SJCRH30 (cell line): ENCODE measurements around the gene PRKCD. TPM values are rescaled to one million over a fixed set of nuclear protein-coding genes. Genes with fewer than 3 reads are reported as not detected.

ENCODE experiments used
- DNase-seq, 2 experiments: peaks; one replicate each; pipeline ENCODE4 v3.0.0-alpha.2; 2015 to 2020
- H3K27ac ChIP-seq: fragments of 250-450 bp; sonication (Bioruptor Pico); 2 replicates; pipeline ENCODE4 v1.5.1; 2020; ENCODE audit warnings: mild to moderate bottlenecking, moderate library complexity
- H3K27me3 ChIP-seq: fragments of 250-450 bp; sonication (Bioruptor Pico); 2 replicates; pipeline ENCODE4 v1.5.1; 2020; ENCODE audit warnings: mild to moderate bottlenecking, moderate library complexity
- H3K36me3 ChIP-seq: fragments of 250-450 bp; sonication (Bioruptor Pico); 2 replicates; pipeline ENCODE4 v1.5.1; 2020; ENCODE audit warnings: mild to moderate bottlenecking, moderate library complexity
- H3K4me1 ChIP-seq: fragments of 250-450 bp; sonication (Bioruptor Pico); 2 replicates; pipeline ENCODE4 v1.5.1; 2020; ENCODE audit warnings: mild to moderate bottlenecking, moderate library complexity
- H3K4me3 ChIP-seq: fragments of 250-450 bp; sonication (Bioruptor Pico); 2 replicates; pipeline ENCODE4 v1.5.1; 2020; ENCODE audit warnings: mild to moderate bottlenecking, moderate library complexity
- H3K9me3 ChIP-seq: fragments of 250-450 bp; sonication (Bioruptor Pico); replicated peaks from 2 replicates; pipeline ENCODE4 v1.5.1; 2020; ENCODE audit warnings: mild to moderate bottlenecking, moderate library complexity
- total RNA-seq: library from RNA; depleted of rRNA; stranded (reverse); fragments of >200 nt; shearing (Covaris generic); gene quantifications from 2 replicates; pipeline ENCODE4 v1.2.3, GENCODE V29; 2014

PRKCD gene
- total RNA-seq, 1 experiment from 2014 or later: 4.6 TPM

DNA sequence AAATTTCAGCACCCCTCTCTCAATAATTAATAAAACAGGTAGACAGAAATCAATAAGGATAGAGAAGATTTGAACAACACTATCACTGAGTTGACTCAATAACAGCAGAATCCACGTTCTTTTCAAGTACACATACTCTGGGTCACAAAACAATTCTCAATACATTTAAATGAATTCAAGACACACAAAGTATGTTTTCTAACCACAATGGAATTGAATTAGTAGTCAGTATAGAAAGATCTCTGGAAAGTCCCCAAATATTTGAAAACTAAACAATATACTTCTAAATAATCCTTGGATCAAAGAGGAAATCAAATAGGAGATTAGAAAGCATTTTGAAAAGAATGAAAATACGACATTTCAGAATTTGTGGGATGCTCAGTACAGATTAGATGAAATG, 54.8 kb downstream of the PRKCD start:
- no peak overlapping the region for H3K4me3 ChIP-seq
- H3K36me3 ChIP-seq: no peaks in the 10 kb centered on the region
- no peaks in the 10 kb centered on the region for H3K4me1 ChIP-seq
- no peaks in the 10 kb centered on the region for H3K9me3 ChIP-seq
- no peaks in the 10 kb centered on the region for H3K27me3 ChIP-seq
- H3K27ac ChIP-seq: no peak overlapping the region
- DNase-seq: no peak

DNA sequence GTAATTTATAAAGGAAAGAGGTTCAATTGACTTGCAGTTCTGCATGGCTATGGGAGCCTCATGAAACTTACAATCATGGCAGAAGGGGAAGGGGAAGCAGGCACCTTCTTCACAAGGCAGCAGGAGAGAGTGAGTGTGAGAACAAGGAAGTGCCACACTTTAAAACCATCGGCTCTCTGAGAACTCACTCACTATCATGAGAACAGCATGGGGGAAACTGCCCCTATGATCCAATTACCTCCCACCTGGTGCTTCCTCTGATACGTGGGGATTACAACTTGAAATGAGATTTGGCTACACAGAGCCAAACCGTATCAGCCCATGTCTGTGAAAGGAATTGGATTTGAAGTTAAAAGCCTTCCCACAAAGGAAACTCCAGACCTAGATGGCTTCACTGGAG, 55.7 kb downstream of the PRKCD start:
- no peak for DNase-seq
- no peaks in the 10 kb centered on the region for H3K27me3 ChIP-seq

DNA sequence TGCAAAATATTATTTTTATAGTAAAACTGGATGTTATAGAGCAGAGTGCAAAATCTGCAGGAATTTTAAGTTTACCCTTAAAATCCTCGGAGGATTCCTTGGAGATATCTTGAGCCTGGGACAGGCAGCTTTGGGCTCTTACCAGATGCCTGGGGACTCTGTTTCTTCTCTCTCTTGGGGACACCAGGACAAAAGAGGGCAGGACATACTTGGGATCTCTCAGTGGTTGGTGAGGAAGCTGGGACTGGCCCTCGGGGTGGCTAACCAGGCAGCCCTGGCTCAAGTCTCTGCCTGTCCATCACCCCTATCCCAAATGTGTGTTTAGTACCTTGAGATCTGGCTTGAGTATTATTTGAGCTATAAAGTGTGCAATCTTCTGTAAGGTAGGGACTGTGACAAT, 56.2 kb downstream of the PRKCD start:
- no peaks in the 10 kb centered on the region for H3K27me3 ChIP-seq
- no peaks in the 10 kb centered on the region for H3K36me3 ChIP-seq
- H3K9me3 ChIP-seq: no peaks in the 10 kb centered on the region
- DNase-seq: no peak
- no peak overlapping the region for H3K27ac ChIP-seq
- H3K4me1 ChIP-seq: no peaks in the 10 kb centered on the region
- H3K4me3 ChIP-seq: no peak overlapping the region

More for the DNA sequence above, 55.7 kb downstream of the PRKCD start:
- no peak overlapping the region for H3K27ac ChIP-seq
- H3K36me3 ChIP-seq: no peaks in the 10 kb centered on the region
- no peaks in the 10 kb centered on the region for H3K4me1 ChIP-seq
- no peaks in the 10 kb centered on the region for H3K9me3 ChIP-seq
- H3K4me3 ChIP-seq: no peak overlapping the region

DNA sequence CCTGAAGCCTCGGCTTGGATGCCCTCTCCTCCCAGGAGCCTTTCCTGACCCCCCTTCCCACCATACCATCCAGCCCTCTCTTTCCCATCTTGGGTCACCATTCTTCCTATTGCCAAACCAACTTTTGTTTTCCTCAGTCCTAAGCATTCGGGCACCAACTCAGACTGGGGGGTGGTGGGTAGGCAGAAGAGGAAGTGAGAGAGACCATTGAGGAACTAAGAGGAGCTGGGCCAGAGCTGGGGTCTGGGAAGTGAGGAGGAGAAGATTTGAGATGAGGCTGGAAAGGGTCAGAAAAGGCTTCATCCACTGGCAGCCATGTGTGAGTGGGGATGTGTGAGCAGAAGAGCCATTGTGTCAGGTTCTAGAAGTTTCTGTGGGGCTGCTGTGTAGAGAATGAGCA, 57.1 kb downstream of the PRKCD start:
- H3K4me1 ChIP-seq: no peaks in the 10 kb centered on the region
- DNase-seq: no peak
- H3K27me3 ChIP-seq: no peaks in the 10 kb centered on the region
- H3K9me3 ChIP-seq: no peaks in the 10 kb centered on the region
- no peaks in the 10 kb centered on the region for H3K36me3 ChIP-seq
- H3K4me3 ChIP-seq: no peak overlapping the region
- H3K27ac ChIP-seq: no peak overlapping the region

DNA sequence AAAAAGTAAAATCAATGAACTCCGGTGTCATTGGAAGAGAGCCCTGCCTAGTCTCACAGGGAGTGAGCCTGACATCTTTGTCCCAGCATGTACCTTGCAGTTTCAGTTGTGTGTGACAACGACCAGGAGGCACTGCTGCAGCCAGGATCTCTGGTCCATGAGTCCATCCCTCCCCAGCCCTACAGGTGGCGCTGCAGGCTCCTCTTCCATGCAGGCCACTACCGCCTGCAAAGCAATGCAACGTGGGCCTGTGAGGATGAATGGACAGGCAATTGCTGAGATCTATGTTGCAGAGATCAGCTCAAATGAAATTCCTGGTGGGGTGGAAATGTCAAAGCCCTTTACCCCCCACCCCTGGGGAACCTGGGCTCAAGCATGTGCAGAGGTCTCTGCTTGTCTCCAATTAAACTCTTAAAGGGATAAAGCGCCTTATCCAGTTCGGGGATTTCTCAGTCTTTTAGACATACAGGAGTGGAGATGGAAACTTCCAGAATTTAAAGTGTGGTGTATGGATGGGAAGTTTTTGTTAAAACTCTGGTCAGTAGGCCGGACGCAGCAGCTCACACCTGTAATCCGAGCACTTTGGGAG, 59.0 kb downstream of the PRKCD start:
- peak; percentile 79 to 86 for DNase-seq
- Histone ChIP-seq H3K27ac (no peak overlapping the region), H3K4me3 (no peak overlapping the region)

DNA sequence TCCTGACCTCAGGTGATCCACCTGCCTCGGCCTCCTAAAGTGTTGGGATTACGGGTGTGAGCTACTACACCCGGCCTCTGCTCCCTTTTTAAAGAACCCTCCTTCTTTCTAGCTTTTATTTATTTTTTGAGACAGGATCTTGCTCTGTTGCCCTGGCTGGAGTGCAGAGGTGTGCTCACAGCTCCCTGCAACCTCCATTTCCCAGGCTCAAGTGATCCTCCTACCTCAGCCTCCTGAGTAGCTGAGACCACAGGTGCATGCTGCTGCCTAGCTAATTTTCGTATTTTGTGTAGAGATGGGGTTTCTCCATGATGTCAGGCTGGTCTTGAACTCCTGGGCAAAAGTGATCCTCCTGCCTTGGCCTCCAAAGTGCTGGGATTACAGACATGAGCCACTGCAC, 60.3 kb downstream of the PRKCD start:
- Histone ChIP-seq H3K27ac (no peak overlapping the region), H3K4me1 (no peaks in the 10 kb centered on the region), H3K4me3 (no peak overlapping the region), H3K9me3 (no peaks in the 10 kb centered on the region), H3K27me3 (no peaks in the 10 kb centered on the region), H3K36me3 (peaks cover 9% of the 10 kb centered on the region; the same call in 1 of the 2 replicates)
- no peak for DNase-seq

More for the DNA sequence above, 59.0 kb downstream of the PRKCD start:
- H3K9me3 ChIP-seq: no peaks in the 10 kb centered on the region
- H3K4me1 ChIP-seq: no peaks in the 10 kb centered on the region
- H3K27me3 ChIP-seq: no peaks in the 10 kb centered on the region
- peaks cover 3% of the 10 kb centered on the region; the same call in 1 of the 2 replicates for H3K36me3 ChIP-seq

DNA sequence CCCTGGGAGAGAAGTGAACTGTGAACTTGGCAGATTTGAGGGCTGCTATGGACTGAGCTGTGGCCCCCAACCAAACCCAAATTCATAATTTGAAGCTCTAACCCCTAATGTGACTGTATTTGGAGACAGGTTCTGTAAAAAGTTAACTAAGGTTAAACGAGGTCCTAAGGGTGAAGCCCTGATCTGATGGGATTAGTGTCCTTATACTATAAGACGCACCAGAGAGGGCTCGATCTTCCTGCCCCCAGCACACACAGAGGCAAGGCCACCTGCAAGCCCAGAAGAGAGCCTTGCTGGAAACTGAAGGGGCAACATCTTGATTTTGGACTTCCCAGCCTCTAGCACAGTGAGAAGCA, 60.8 kb downstream of the PRKCD start:
- no peaks in the 10 kb centered on the region for H3K27me3 ChIP-seq
- peaks cover 11% of the 10 kb centered on the region; the same call in 1 of the 2 replicates for H3K36me3 ChIP-seq
- no peaks in the 10 kb centered on the region for H3K9me3 ChIP-seq
- no peak for DNase-seq
- no peak overlapping the region for H3K4me3 ChIP-seq
- H3K27ac ChIP-seq: no peak overlapping the region
- H3K4me1 ChIP-seq: no peaks in the 10 kb centered on the region

DNA sequence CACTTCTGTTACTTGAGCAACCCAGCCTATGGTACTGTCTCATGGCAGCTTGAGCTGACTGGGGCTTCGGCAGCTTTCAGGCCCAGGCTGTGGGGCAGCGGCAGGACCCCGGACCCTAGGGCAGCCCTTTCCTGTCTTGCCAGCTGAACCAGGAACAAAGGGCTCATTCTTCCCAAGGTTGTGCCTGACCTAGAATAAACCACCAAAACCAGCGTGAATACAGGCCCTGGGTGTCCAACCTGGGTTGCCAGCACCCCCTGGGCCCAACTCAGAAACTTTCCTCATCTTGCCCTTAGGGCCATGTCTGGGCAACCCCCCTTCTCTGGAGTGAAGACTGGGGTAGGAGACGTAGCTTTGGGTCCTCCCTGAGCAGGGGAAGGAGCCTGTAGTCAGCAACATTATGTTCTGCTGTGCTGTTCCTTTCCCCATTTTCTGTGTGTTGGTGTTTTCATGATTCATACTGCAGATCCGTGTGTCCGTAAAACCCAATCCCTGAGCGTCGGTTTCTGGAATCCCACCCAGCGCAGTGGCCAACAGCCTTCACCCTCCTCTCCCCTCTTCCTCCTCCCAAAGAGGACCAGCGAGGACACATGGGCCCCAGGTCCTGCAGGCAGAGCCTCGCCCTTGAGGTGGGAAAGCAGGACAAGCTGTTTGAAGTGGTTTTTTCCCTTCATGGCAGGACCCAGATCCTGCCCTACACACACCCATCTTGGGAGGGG, 61.3 kb downstream of the PRKCD start:
- Histone ChIP-seq H3K9me3 (no peaks in the 10 kb centered on the region), H3K27ac (no peak overlapping the region), H3K4me3 (no peak overlapping the region), H3K36me3 (peaks cover 13% of the 10 kb centered on the region; the same call in 1 of the 2 replicates), H3K27me3 (no peaks in the 10 kb centered on the region), H3K4me1 (no peaks in the 10 kb centered on the region)
- DNase-seq: no peak

DNA sequence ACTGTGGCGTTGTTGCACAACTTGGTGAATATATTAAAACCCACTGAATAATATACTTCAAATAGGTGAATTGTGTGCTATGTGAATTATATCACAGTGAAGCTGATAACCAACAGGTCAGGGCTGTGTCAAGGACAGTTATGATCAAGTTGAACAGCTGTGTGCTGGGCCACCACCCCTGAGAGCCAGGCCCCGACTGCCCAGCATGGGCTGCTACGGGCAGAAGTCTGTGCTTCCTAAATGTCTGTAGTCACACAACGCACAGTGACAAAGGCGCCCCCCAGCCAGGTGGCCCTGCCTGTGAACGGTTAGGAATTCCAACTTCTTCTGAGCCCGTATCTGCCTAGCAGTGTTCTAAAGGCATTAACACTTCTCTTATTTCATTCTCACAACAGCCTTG, 62.0 kb downstream of the PRKCD start:
- Histone ChIP-seq H3K4me3 (no peak overlapping the region), H3K9me3 (no peaks in the 10 kb centered on the region), H3K36me3 (peaks cover 20% of the 10 kb centered on the region; the same call in 1 of the 2 replicates), H3K4me1 (no peaks in the 10 kb centered on the region), H3K27me3 (no peaks in the 10 kb centered on the region), H3K27ac (no peak overlapping the region)
- no peak for DNase-seq

DNA sequence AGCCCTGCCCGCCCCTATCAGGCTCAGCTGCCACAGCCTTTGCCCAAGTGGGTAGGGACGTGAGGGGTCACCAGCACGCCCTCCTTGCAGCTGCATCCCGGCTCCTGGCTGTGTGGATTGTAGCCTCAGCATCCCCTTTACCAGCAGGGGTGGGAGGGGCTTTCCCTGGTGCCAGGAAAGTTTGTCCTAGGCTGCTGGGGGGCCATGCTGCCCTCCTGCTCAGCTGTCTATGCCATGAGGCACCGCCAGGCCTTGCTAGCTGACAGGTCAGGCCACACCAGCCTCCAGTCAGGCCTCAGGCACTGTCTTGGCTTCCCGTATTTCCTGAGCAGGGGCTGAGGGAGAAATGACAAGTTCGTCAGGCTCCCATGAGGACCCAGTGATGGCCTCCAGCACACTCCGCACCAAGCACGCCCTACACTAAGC, 62.5 kb downstream of the PRKCD start:
- Histone ChIP-seq H3K4me1 (no peaks in the 10 kb centered on the region), H3K27ac (no peak overlapping the region), H3K4me3 (no peak overlapping the region), H3K36me3 (peaks cover 23% of the 10 kb centered on the region; the same call in 1 of the 2 replicates), H3K9me3 (no peaks in the 10 kb centered on the region), H3K27me3 (no peaks in the 10 kb centered on the region)
- no peak for DNase-seq

DNA sequence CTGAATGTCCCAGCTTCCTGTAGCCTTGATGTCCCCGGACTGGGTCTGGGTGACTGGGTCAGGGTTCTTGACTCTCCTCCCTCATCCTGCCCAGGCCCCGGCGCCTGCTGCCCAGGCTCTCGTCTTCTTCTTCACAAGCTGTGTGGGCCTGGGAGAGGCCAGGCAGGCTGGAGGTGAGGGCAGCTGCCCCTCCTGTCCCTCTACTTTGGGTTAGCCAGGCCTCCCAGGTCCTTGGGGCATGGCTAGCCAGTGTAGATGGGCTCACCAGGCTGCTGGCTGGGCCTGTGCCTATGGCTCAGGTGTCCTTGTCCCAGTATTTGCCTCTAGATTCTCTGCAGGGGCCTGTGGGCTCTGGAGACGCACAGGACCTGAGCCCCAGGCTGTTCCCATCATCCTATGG, 63.0 kb downstream of the PRKCD start:
- Histone ChIP-seq H3K4me1 (no peaks in the 10 kb centered on the region), H3K9me3 (no peaks in the 10 kb centered on the region), H3K4me3 (no peak overlapping the region), H3K27ac (no peak overlapping the region), H3K27me3 (no peaks in the 10 kb centered on the region), H3K36me3 (peaks cover 26% of the 10 kb centered on the region; the same call in 1 of the 2 replicates)
- DNase-seq: no peak

DNA sequence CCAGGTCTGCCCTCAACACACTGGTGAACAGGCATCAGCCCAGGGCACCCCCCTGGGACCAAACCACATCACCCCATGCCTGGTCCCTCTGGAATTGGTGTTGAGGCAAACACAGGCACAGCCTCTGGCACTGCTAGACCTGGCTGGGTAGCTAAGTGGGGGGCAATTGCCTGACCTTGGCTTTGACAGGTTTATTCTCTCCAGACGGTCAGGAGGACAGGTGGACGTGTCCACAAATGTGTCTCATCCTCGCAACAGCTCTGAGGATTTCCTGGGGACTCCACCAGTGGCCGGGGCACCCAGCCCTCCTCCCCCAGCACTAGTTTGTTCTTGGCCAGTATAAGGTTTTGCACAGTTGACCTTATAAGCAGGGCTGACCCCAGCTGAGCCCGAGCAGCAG, 63.5 kb downstream of the PRKCD start:
- no peak for DNase-seq
- Histone ChIP-seq H3K27me3 (no peaks in the 10 kb centered on the region), H3K9me3 (no peaks in the 10 kb centered on the region), H3K4me3 (no peak overlapping the region), H3K27ac (no peak overlapping the region), H3K4me1 (no peaks in the 10 kb centered on the region), H3K36me3 (peaks cover 29% of the 10 kb centered on the region; the same call in 1 of the 2 replicates)

DNA sequence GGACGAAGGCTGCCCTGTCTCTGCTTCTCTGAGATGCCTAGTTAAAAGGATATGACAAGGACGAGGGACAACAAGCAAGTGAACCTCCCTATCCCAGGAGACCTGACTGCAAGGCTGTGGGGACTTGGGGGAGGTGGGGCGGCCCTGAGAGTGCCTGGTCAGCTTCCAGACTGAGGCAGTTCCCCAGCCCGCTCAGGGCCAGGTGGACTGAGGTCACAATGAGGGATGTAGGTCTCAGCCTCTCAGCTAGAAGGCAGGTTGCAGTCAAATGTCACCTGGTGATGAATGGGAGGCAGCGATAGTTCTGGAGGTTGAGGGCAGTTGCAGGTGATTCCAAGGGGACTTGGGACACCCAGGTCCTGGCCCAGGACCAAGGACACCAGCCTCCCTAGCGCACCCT, 64.2 kb downstream of the PRKCD start:
- peaks cover 33% of the 10 kb centered on the region; the same call in 1 of the 2 replicates for H3K36me3 ChIP-seq
- DNase-seq: no peak
- H3K4me1 ChIP-seq: no peaks in the 10 kb centered on the region
- no peak overlapping the region for H3K4me3 ChIP-seq
- no peak overlapping the region for H3K27ac ChIP-seq
- no peaks in the 10 kb centered on the region for H3K27me3 ChIP-seq
- no peaks in the 10 kb centered on the region for H3K9me3 ChIP-seq

DNA sequence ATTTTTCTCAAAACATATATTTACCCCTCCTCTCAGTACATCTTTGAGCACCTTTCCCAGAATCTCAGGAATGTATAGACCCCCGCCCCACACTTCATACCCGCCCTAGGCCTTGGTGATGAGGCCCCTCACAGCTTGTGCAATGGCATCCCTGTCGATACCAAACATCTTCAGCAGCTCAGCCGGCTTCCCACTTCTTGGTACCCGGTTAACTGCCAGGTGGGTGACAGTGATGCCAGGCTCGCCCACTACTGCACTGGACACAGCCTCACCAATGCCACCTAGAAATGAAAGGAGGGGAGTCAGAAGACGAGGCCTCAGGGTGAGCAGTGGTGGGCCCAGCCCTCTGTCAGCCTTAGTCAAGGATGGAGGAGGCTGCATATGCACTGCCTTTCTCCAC, 64.6 kb downstream of the PRKCD start:
- Histone ChIP-seq H3K27ac (no peak overlapping the region), H3K9me3 (no peaks in the 10 kb centered on the region), H3K36me3 (peaks cover 38% of the 10 kb centered on the region; the same call in 1 of the 2 replicates), H3K4me3 (no peak overlapping the region), H3K27me3 (no peaks in the 10 kb centered on the region), H3K4me1 (no peaks in the 10 kb centered on the region)
- no peak for DNase-seq

DNA sequence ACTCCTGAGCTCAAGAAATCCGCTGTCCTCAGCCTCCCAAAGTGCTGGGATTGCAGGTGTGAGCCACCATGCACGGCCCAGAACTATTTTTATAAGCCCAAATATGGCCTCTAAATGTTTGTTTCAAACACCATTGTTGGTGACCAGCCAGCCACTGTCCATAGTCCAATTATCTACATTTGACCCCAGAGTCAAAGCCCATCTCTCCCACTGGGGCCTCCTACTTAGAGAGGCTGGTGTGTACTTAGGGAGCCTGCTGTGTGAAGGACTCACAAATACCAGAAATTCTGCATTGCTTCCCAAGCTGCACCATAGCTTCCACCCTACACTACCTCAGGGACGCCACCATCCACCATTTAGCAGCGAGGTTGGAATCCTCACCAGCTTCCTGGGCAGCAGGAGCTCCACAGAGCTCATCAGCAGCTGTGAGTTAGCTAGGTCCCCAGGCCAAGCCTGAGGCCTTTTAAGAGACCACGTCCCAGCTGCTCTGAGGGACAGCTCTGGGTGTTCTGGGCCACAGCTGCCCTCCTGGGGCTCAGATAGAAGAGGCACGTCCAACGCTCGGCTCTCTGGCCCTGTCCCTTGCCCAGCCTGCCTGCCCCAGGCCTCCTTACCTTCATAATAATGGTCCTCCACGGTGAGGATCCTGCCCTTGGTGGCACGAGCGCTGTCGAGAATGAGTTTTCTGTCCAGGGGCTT, 65.3 kb downstream of the PRKCD start:
- Histone ChIP-seq H3K4me3 (no peak overlapping the region), H3K27ac (no peak overlapping the region), H3K9me3 (no peaks in the 10 kb centered on the region), H3K4me1 (no peaks in the 10 kb centered on the region), H3K36me3 (peaks cover 43% of the 10 kb centered on the region; the same call in 1 of the 2 replicates), H3K27me3 (no peaks in the 10 kb centered on the region)
- no peak for DNase-seq
